Measurements from ENCODE around the gene DOCK9.

DOCK9 gene

DNA sequence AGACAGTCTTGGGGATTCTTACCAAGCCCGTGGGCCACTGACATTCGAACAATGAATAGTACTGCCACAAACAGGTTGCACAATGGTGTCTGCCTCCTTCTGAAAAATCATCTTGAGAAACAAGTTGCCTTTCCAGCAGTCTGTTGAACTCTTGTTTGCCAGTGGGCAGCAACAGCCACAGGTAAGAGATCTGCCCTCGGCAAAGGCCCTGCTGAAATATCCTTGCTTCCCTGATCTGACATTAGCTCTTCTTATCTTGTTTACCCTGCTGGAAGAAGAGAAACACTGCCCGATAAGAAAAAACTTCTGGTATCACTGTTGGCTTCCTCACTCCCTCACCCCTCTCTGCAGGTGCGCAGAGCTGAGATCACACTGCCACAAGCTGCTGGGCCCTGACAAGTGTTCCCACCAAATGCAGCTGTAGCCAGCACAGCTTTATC, 2.0 kb downstream of the DOCK9 start:
- TF ChIP-seq, protein P1, sequence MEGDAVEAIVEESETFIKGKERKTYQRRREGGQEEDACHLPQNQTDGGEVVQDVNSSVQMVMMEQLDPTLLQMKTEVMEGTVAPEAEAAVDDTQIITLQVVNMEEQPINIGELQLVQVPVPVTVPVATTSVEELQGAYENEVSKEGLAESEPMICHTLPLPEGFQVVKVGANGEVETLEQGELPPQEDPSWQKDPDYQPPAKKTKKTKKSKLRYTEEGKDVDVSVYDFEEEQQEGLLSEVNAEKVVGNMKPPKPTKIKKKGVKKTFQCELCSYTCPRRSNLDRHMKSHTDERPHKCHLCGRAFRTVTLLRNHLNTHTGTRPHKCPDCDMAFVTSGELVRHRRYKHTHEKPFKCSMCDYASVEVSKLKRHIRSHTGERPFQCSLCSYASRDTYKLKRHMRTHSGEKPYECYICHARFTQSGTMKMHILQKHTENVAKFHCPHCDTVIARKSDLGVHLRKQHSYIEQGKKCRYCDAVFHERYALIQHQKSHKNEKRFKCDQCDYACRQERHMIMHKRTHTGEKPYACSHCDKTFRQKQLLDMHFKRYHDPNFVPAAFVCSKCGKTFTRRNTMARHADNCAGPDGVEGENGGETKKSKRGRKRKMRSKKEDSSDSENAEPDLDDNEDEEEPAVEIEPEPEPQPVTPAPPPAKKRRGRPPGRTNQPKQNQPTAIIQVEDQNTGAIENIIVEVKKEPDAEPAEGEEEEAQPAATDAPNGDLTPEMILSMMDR (IDR thresholded peaks at IDR 0.05; ENCODE audit: extremely low read depth, missing control alignments) = no peak
- no peak for DNase-seq (ENCODE audit: low spot score)

DNA sequence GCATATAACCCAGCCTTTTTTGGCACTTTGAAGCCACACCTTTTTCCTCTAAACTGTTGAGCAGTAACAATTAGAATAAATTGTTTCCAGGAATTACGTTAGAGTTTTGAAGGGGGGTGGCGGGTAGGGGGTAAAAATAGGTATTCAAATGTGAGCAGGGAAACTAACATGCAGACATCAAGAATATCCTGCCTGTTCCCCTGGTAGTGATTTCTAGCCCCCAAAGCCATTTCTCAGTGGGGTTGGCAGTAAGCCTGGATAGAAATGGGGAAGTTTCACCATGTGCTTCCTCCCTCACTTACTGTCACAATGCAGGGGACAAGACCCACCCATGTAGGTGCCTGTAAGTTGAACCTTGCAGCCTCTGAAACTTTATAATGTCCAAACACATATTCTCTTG, 3.8 kb downstream of the DOCK9 start:
- TF ChIP-seq, protein P1 (IDR thresholded peaks at IDR 0.05; ENCODE audit: extremely low read depth, missing control alignments) = no peak
- DNase-seq (ENCODE audit: low spot score) = no peak

DNA sequence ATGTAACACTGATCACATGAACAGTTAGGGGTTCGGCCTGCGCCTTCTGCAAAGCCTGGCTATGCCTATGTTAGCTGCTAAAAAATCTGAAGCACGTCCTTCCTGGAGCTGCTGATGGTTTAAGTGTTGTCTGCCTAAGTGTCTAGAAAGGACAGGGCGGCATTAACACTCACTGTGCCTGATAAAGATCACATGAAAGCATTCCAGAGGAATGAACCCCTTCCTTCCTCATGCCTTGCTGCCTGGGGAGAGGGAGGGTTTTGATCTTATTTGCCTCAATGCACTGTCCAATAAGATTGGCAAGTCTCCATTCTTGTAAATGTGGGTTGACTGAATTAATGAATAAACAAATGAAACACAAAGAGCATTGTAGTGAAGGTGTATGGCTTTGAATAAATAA, 5.2 kb downstream of the DOCK9 start:
- DNase-seq (ENCODE audit: low spot score) = no peak
- TF ChIP-seq, protein P1 (IDR thresholded peaks at IDR 0.05; ENCODE audit: extremely low read depth, missing control alignments) = no peak

DNA sequence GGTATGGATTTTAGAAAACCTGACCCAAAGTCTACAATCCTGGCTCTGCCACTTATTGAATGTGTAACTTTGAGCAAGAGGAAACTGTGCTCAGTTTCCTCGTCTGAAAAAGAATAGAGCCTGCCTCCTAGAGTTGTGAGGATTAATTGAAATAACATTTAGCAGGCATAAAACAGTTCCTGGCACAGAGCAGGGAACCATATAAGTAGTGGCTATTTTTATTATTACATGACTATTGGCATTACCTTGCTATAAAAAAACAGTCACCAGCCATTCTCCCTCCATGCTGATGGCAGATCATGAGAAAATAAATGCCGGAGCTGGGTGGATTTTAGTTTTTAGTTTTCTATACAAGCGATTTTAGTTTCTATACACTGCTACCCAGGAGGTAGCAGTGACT, 5.8 kb downstream of the DOCK9 start:
- no peak for DNase-seq (ENCODE audit: low spot score)
- TF ChIP-seq, protein P1 (IDR thresholded peaks at IDR 0.05; ENCODE audit: extremely low read depth, missing control alignments) = no peak

DNA sequence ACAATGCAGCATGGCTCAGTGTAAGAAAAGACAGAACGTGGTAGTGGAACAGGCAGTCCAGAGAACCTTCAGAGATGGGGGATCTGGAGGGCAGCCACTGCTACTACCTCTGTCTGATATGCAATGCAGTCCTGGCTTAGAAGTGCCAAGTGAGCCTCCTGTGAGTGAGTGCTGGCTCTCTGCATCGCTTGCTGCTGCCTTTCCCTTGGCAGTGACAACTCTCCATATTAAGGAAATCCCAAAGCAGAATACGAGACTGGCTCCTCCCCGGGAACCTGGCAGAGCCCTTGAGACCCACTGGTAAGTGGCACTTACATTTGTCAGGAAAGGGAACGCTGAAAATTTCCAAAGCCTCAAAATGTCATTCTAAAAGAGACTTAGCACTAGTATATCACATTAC, 7.5 kb downstream of the DOCK9 start:
- no peak for DNase-seq (ENCODE audit: low spot score)
- TF ChIP-seq, protein P1 (IDR thresholded peaks at IDR 0.05; ENCODE audit: extremely low read depth, missing control alignments) = no peak

DNA sequence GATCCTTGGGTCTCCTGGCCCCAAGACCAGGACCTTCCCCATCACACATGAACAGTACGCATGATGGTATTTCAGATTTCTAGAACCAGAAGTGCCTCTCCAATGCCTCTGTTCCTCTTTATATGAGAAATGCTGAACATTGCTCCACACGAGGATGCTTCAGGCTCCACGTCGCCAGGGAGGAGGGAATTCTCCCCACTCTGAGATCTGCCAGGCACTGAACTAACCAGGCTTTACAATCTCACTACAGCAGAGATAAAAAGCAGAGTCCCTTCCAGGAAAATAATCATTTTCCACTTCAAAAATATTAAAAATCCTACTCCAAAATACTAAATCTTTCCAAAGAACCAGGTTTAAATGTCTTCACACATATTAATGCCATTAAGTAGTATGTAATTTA, 10.4 kb downstream of the DOCK9 start:
- DNase-seq (ENCODE audit: low spot score) = no peak
- TF ChIP-seq, protein P1 (IDR thresholded peaks at IDR 0.05; ENCODE audit: extremely low read depth, missing control alignments) = no peak

DNA sequence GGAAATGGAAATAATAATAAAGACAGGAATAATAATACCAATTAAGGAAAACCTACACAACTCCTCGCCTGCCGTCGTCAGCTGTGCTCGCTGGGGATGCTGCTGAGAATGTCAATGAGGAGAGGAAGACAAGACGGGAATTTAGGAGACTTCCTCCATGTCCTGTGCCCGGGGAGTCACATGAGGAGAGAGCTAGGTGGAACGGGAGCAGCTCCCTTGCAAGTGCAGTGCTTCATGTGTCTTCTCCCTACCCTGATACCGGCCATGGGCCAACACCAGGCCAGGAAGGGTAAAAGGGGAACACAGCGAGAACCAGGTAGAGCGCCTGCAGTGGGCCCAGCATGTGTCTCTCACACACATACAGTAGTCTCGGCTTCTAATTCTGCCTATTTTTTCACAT, 11.8 kb downstream of the DOCK9 start:
- no peak for DNase-seq (ENCODE audit: low spot score)
- TF ChIP-seq, protein P1 (IDR thresholded peaks at IDR 0.05; ENCODE audit: extremely low read depth, missing control alignments) = no peak
